HepG2 (cell line): ENCODE results near the gene GNAS-AS1. TPM values are rescaled to one million over a fixed set of nuclear protein-coding genes. Genes with fewer than 3 reads are reported as not detected.

Source experiments
- ATAC-seq: fragments of 200-7000 bp; cut with Tn5 transposase; 3 replicates; pipeline ENCODE4 v1.9.1; 2020; ENCODE audit warnings: mild to moderate bottlenecking, moderate library complexity
- BruUV-seq: library from RNA; stranded (reverse); fragments of 400-500 nt; replicated peaks from 2 replicates; lab custom pipeline; 2021; lab: Mats Ljungman, UMichigan
- CTCF ChIA-PET: fragments of 300-600 bp; formaldehyde crosslinking; extraction: SDS; loops from one replicate; lab custom pipeline; 2021; ENCODE audit warnings: low total read pairs, inconsistent platforms, low intra/inter-chr PET ratio; lab: Yijun Ruan, JAX
- POLR2A ChIA-PET: fragments of 350-600 bp; sonication (Branson Sonifier 250); formaldehyde crosslinking; loops from one replicate; lab custom pipeline; 2020; ENCODE audit warnings: antibody characterized with exemption, inconsistent platforms; lab: Yijun Ruan, JAX
- DNase-seq: peaks from one replicate; pipeline ENCODE4 v3.0.0-alpha.2; 2015; ENCODE audit warnings: low spot score
- FAIRE-seq: peaks from 3 replicates; lab custom pipeline; 2011; peaks lifted over from hg19 to GRCh38; lab: Jason Lieb, UNC
- H2AFZ ChIP-seq: one replicate; pipeline ENCODE4 v1.6.1; 2011; ENCODE audit warnings: low read length, inconsistent platforms
- H3K27ac ChIP-seq: fragments of 300-600 bp; 3 replicates; pipeline ENCODE4 v1.8.0; 2011; ENCODE audit warnings: mixed run types, mild to moderate bottlenecking, mixed read lengths, low read length, inconsistent platforms; ENCODE audit not compliant: insufficient read depth; ENCODE audit errors: extremely low read length
- H3K27me3 ChIP-seq, 2 experiments: fragments of 200-600 bp in 1 of 2; 2 replicates in 1 of 2; 3 replicates in 1 of 2; pipeline versions ENCODE4 v1.6.0 to v1.8.0; 2011; ENCODE audit warnings: low read length in 2 of 2, mild to moderate bottlenecking in 2 of 2, moderate library complexity in 2 of 2, inconsistent platforms in 1 of 2; ENCODE audit not compliant: insufficient read depth in 2 of 2, control insufficient read depth in 1 of 2
- H3K36me3 ChIP-seq, 2 experiments: fragments of 200-600 bp in 1 of 2; replicated peaks in 1 of 2; 2 replicates in 1 of 2; 3 replicates in 1 of 2; pipeline versions ENCODE4 v1.5.1 to v1.8.0; 2011; ENCODE audit warnings: low read length in 2 of 2, inconsistent platforms in 1 of 2; ENCODE audit not compliant: insufficient read depth in 2 of 2, control insufficient read depth in 1 of 2
- H3K4me1 ChIP-seq: 2 replicates; pipeline ENCODE4 v1.5.1; 2012; ENCODE audit warnings: low read length, inconsistent platforms; ENCODE audit not compliant: insufficient read depth
- H3K4me2 ChIP-seq: 2 replicates; pipeline ENCODE4 v1.6.0; 2011; ENCODE audit warnings: low read depth, low read length, inconsistent platforms
- H3K4me3 ChIP-seq, 3 experiments: fragments of 200-600 bp in 1 of 3; sonication (generic), shearing (Covaris generic) in 1 of 3; replicated peaks in 1 of 3; 2 replicates each; pipeline ENCODE4 v1.5.1; 2011 to 2016; ENCODE audit warnings: low read length in 3 of 3, inconsistent platforms in 2 of 3, low read depth in 2 of 3, mild to moderate bottlenecking in 2 of 3, control low read depth in 1 of 3, mixed read lengths in 1 of 3; ENCODE audit not compliant: insufficient read depth in 1 of 3
- H3K79me2 ChIP-seq: one replicate; pipeline ENCODE4 v1.6.1; 2011; ENCODE audit warnings: low read length, inconsistent platforms; ENCODE audit not compliant: insufficient read depth
- H3K9ac ChIP-seq: 2 replicates; pipeline ENCODE4 v1.6.0; 2011; ENCODE audit warnings: mild to moderate bottlenecking, low read depth, low read length, inconsistent platforms; ENCODE audit not compliant: insufficient read depth
- H3K9me3 ChIP-seq: 2 replicates; pipeline ENCODE4 v1.5.1; 2012; ENCODE audit warnings: mild to moderate bottlenecking, low read length
- H4K20me1 ChIP-seq: 2 replicates; pipeline ENCODE4 v1.6.0; 2011; ENCODE audit warnings: inconsistent platforms, mild to moderate bottlenecking, low read length, moderate library complexity; ENCODE audit not compliant: insufficient read depth
- EEA1 ChIP-seq: sonication (generic); formaldehyde crosslinking; IDR thresholded peaks from 2 replicates; pipeline ENCODE4 v1.5.1; 2020; ENCODE audit warnings: mild to moderate bottlenecking, missing genetic modification reagents, borderline replicate concordance
- EHMT2 ChIP-seq: fragments of 200-600 bp; sonication (generic); IDR thresholded peaks from 2 replicates; pipeline ENCODE4 v1.7.0; 2017; ENCODE audit warnings: antibody characterized with exemption, low read depth, low read length, borderline replicate concordance
- GFI1 ChIP-seq: sonication (generic); formaldehyde crosslinking; IDR thresholded peaks from 2 replicates; pipeline ENCODE4 v1.5.0; 2020; ENCODE audit warnings: missing genetic modification reagents, mild to moderate bottlenecking, borderline replicate concordance
- HDAC1 ChIP-seq: sonication (generic); formaldehyde crosslinking; IDR thresholded peaks from 2 replicates; pipeline ENCODE4 v1.5.1; 2020; ENCODE audit warnings: mild to moderate bottlenecking, missing genetic modification reagents
- HDAC2 ChIP-seq: sonication (generic); formaldehyde crosslinking; IDR thresholded peaks from 2 replicates; pipeline ENCODE4 v1.4.0; 2020; ENCODE audit warnings: missing genetic modification reagents
- JUN ChIP-seq: sonication (generic); formaldehyde crosslinking; IDR thresholded peaks from 2 replicates; pipeline ENCODE4 v1.4.0; 2020; ENCODE audit warnings: mild to moderate bottlenecking, missing genetic modification reagents
- JUND ChIP-seq: sonication (generic); formaldehyde crosslinking; IDR thresholded peaks from 2 replicates; pipeline ENCODE4 v1.8.0; 2022; ENCODE audit warnings: mild to moderate bottlenecking, missing genetic modification reagents
- SALL1 ChIP-seq: sonication (generic); formaldehyde crosslinking; IDR thresholded peaks from 2 replicates; pipeline ENCODE4 v1.8.0; 2022; ENCODE audit warnings: mild to moderate bottlenecking, missing genetic modification reagents
- TARDBP ChIP-seq: sonication (generic); formaldehyde crosslinking; IDR thresholded peaks from 2 replicates; pipeline ENCODE4 v1.8.0; 2022; ENCODE audit warnings: mild to moderate bottlenecking, missing genetic modification reagents
- TGIF2 ChIP-seq: IDR thresholded peaks from 2 replicates; pipeline ENCODE4 v1.6.1; 2016; ENCODE audit warnings: control low read depth, missing compliant biosample characterization
- ZMYM2 ChIP-seq: sonication (generic); formaldehyde crosslinking; IDR thresholded peaks from 2 replicates; pipeline ENCODE4 v1.8.0; 2022; ENCODE audit warnings: mild to moderate bottlenecking, missing genetic modification reagents
- ZNF275 ChIP-seq: sonication (generic); formaldehyde crosslinking; IDR thresholded peaks from 2 replicates; pipeline ENCODE4 v1.8.0; 2022; ENCODE audit warnings: missing genetic modification reagents, mild to moderate bottlenecking, inconsistent platforms, borderline replicate concordance
- ZNF431 ChIP-seq: sonication (generic); formaldehyde crosslinking; IDR thresholded peaks from 2 replicates; pipeline ENCODE4 v1.9.0; 2022; ENCODE audit warnings: missing genetic modification reagents, low read depth, mild to moderate bottlenecking, borderline replicate concordance
- ZNF605 ChIP-seq: sonication (generic); formaldehyde crosslinking; IDR thresholded peaks from 2 replicates; pipeline ENCODE4 v1.8.0; 2022; ENCODE audit warnings: mild to moderate bottlenecking, missing genetic modification reagents
- ZNF629 ChIP-seq: sonication (generic); formaldehyde crosslinking; conservative IDR thresholded peaks from 2 replicates; pipeline ENCODE4 v1.5.0; 2020; ENCODE audit warnings: missing genetic modification reagents
- ZNF768 ChIP-seq: sonication (generic); formaldehyde crosslinking; IDR thresholded peaks from 2 replicates; pipeline ENCODE4 v1.4.0; 2020; ENCODE audit warnings: missing genetic modification reagents
- ZNF800 ChIP-seq: sonication (generic); formaldehyde crosslinking; IDR thresholded peaks from 2 replicates; pipeline ENCODE4 v1.4.0; 2020; ENCODE audit warnings: missing genetic modification reagents
- WGBS: methylation state at CpG from one replicate; pipeline ENCODE4 v1.1.6; 2017; ENCODE audit warnings: low lambda C conversion rate; 5-methylcytosine and 5-hydroxymethylcytosine counted together
- in situ Hi-C: cut with HindIII; loops from 2 replicates; pipeline ENCODE4 v1.10.0; 2017; ENCODE audit warnings: low pct_unique_long_range_greater_than_20kb; ENCODE audit not compliant: extremely low pct_ligation_motif_present
- intact Hi-C: fragments of 100-400 bp; cut with micrococcal nuclease; formaldehyde crosslinking; loops from one replicate; pipeline ENCODE4 v1.10.0; 2022; ENCODE audit not compliant: unreplicated experiment
- polyA plus RNA-seq, 8 experiments: library from polyadenylated mRNA; depleted of rRNA in 3 of 8; stranded (reverse) in 7 of 8; unstranded in 1 of 8; fragments of >200 nt; fragmentation: Illumina TruSeq in 4 of 8; extraction: Trizol in 4 of 8; gene quantifications; 2 replicates each; pipeline versions ENCODE4 v1.2.1 to v1.2.3, GENCODE V29; 2011 to 2016; ENCODE audit warnings: low read depth in 4 of 8, missing spikeins in 1 of 8, mixed read lengths in 1 of 8; ENCODE audit not compliant: insufficient read depth in 1 of 8
- total RNA-seq, 5 experiments: library from RNA; depleted of rRNA; stranded (reverse); fragments of >200 nt; fragmentation: Illumina TruSeq; extraction: Trizol; gene quantifications; 2 replicates each; pipeline ENCODE4 v1.2.3, GENCODE V29; 2016; ENCODE audit warnings: low read depth in 1 of 5
- TF ChIP-seq, protein P1 (sequence below): sonication (generic); formaldehyde crosslinking; IDR thresholded peaks from 2 replicates; pipeline ENCODE4 v1.8.1; 2022; ENCODE audit warnings: mild to moderate bottlenecking, missing genetic modification reagents

Gene GNAS-AS1
- total and polyA plus RNA-seq, 2 of the 13 experiments (the other 11 are each of a cell fraction or from before 2014, with no cell fraction given) = not detected

DNA sequence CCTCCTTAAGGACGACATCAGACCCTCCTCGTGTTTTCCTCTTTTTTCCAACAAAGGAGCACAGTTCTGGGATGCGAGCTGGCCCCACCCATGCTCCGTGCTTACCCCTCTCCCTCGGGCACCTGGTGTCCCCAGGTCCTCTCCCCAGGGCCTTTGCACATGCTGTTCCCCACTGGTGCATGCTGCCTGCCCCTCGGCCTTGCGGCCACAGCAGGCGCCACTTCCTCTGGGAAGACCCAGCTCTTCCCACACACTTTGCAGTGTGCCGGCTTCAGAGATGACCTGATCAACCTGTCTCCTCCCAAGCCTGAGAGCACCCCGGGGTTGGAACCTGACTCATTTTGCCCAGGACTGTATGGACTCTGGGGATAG lies 39.8 kb downstream of the GNAS-AS1 start (continued):
- TF ChIP-seq ZNF275 (CRISPR knock-in tag) (no peak), GFI1 (CRISPR knock-in tag) (no peak), TARDBP (CRISPR knock-in tag) (no peak), JUND (CRISPR knock-in tag) (no peak), JUN (CRISPR knock-in tag) (no peak)

DNA sequence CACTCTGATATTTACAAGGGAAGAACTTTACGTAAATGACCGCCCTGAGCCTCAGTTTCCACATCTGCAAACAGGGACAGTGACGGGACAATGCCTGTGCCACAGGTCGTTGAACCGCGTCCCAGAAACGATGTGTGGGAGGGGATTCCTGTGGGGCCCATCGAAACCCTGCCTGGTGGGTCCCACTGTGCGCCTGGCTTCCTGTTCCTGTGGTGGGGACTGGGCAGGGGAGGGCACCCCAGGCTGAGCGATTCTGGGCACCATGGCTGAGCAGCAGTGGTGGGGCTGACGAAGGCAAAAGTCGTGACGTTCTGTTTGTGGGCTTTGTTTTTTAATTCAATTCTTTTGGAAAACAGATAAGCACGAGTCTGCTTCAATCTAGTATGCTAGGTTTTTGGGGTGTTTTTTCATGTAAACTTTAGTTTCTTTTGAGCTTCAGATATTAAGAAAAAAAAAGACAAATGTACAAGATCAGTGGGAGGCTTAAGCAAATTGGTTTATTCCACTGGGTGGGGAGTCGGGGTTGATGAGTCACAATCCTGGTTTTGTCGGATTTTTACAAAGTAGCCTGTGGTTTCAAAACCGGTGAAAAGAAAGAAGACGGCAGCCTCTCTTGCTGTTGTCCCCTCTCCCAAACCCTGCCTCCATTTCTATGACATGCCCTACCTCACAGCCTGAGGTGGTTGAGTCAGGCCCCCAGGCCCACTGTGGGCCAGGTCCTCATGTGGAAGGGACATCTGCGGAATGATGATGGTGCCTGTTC lies 40.4 kb downstream of the GNAS-AS1 start:
- in situ Hi-C loops (no loop called here), intact Hi-C loops (no loop called here)
- H3K4me2 ChIP-seq = no peak overlapping the region
- no peaks in the 10 kb centered on the region for H3K36me3 ChIP-seq
- ATAC-seq (no peak), FAIRE-seq (no peak), DNase-seq (no peak)
- H3K4me3 ChIP-seq = no peak overlapping the region
- CTCF ChIA-PET = interaction anchor here (0.7 kb wide), 1 partner anchor 1663 kb away, joined by 3 read pairs; no protein-coding TSS in a partner anchor
- H3K4me1 ChIP-seq = no peaks in the 10 kb centered on the region
- 38% methylated on average over 17 of the region's 19 CpGs for WGBS
- H3K79me2 ChIP-seq = no peaks in the 10 kb centered on the region
- no peaks in the 10 kb centered on the region for H3K9me3 ChIP-seq
- POLR2A ChIA-PET = no interaction called here
- no peak overlapping the region for H3K27ac ChIP-seq
- H3K9ac ChIP-seq = no peak overlapping the region
- no peaks in the 10 kb centered on the region for H4K20me1 ChIP-seq
- H2AFZ ChIP-seq = no peak overlapping the region
- BruUV-seq = no TSS peak
- peaks cover 17 to 89% of the 10 kb centered on the region in 2 experiments; a peak in 4 of 5 replicates for H3K27me3 ChIP-seq
- TF ChIP-seq HDAC1 (CRISPR knock-in tag) (no peak), ZNF629 (CRISPR knock-in tag) (peak; percentile 49; the same call in 1 of the 2 replicates), ZNF768 (CRISPR knock-in tag) (peak; percentile 15; the same call in 1 of the 2 replicates), EHMT2 (no peak), HDAC2 (CRISPR knock-in tag) (no peak), EEA1 (CRISPR knock-in tag) (no peak), ZMYM2 (CRISPR knock-in tag) (no peak), SALL1 (CRISPR knock-in tag) (no peak), ZNF800 (CRISPR knock-in tag) (no peak), ZNF605 (CRISPR knock-in tag) (no peak), ZNF431 (no peak), TGIF2 (CRISPR knock-in tag) (no peak)
- TF ChIP-seq, protein P1, sequence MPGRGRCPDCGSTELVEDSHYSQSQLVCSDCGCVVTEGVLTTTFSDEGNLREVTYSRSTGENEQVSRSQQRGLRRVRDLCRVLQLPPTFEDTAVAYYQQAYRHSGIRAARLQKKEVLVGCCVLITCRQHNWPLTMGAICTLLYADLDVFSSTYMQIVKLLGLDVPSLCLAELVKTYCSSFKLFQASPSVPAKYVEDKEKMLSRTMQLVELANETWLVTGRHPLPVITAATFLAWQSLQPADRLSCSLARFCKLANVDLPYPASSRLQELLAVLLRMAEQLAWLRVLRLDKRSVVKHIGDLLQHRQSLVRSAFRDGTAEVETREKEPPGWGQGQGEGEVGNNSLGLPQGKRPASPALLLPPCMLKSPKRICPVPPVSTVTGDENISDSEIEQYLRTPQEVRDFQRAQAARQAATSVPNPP (CRISPR knock-in tag) = no peak
